Stimulated activated CD4-positive, alpha-beta T cell treated with anti-CD3 and anti-CD28 coated beads, Interleukin-15, amount 100 ng/mL, for 1 hour (primary cell): ENCODE data around the gene CLCN5.

Experiments used
- DNase-seq, 2 donors: peaks; one replicate each; pipeline ENCODE4 v3.0.0-alpha.2; 2020; ENCODE audit warnings: low read depth in 1 of 2, low spot score in 1 of 2

Gene CLCN5

GRCh38 chrX:50075630-50076339 is 153.4 kb downstream of the CLCN5 start:
- no peak for DNase-seq

GRCh38 chrX:50081282-50081889 is 159.0 kb downstream of the CLCN5 start:
- no peak for DNase-seq

GRCh38 chrX:50082741-50083140 is 160.3 kb downstream of the CLCN5 start:
- no peak for DNase-seq

GRCh38 chrX:50088645-50089044 is 166.2 kb downstream of the CLCN5 start:
- DNase-seq: no peak

GRCh38 chrX:50093625-50094024 is 171.2 kb downstream of the CLCN5 start:
- no peak for DNase-seq

GRCh38 chrX:50097071-50097470 is 174.7 kb downstream of the CLCN5 start:
- DNase-seq: no peak

- no peak for DNase-seq
Observed at GRCh38 chrX:50098241-50098640, 175.8 kb downstream of the CLCN5 start.

GRCh38 chrX:50098749-50099148 is 176.4 kb downstream of the CLCN5 start:
- no peak for DNase-seq

GRCh38 chrX:50099331-50099730 is 176.9 kb downstream of the CLCN5 start:
- DNase-seq: no peak

- no peak for DNase-seq
Observed at GRCh38 chrX:50100188-50100587, 177.8 kb downstream of the CLCN5 start.

- no peak for DNase-seq
Observed at GRCh38 chrX:50103176-50103575, 180.8 kb downstream of the CLCN5 start.

- DNase-seq: no peak
Observed at GRCh38 chrX:50103866-50104566, 181.6 kb downstream of the CLCN5 start.

GRCh38 chrX:50106051-50106675 is 183.8 kb downstream of the CLCN5 start:
- DNase-seq: no peak

- DNase-seq: no peak
Observed at GRCh38 chrX:50107470-50107869, 185.1 kb downstream of the CLCN5 start.

- no peak for DNase-seq
Observed at GRCh38 chrX:50108264-50108663, 185.9 kb downstream of the CLCN5 start.

GRCh38 chrX:50111742-50112141 is 189.3 kb downstream of the CLCN5 start:
- no peak for DNase-seq

GRCh38 chrX:50114113-50114512 is 191.7 kb downstream of the CLCN5 start:
- DNase-seq: no peak

- DNase-seq: no peak
Observed at GRCh38 chrX:50115973-50116372, 193.6 kb downstream of the CLCN5 start.

- no peak for DNase-seq
Observed at GRCh38 chrX:50117476-50117875, 195.1 kb downstream of the CLCN5 start.

GRCh38 chrX:50125480-50125879 is 203.1 kb downstream of the CLCN5 start:
- DNase-seq: no peak

GRCh38 chrX:50147972-50148371 is 225.6 kb downstream of the CLCN5 start:
- DNase-seq: no peak
